NOMO-1 treated with DMSO at 0.1 percent for 48 hours (cell line): ENCODE data around the gene BBS7.
A peak's percentile ranks its signal among the peaks of the same experiment; 100 is the strongest.

Source experiments
- DNase-seq: peaks from one replicate; lab custom pipeline; 2025; ENCODE audit not compliant: unreplicated experiment; lab: John Stamatoyannopoulos, UW

BBS7 gene, protein sequence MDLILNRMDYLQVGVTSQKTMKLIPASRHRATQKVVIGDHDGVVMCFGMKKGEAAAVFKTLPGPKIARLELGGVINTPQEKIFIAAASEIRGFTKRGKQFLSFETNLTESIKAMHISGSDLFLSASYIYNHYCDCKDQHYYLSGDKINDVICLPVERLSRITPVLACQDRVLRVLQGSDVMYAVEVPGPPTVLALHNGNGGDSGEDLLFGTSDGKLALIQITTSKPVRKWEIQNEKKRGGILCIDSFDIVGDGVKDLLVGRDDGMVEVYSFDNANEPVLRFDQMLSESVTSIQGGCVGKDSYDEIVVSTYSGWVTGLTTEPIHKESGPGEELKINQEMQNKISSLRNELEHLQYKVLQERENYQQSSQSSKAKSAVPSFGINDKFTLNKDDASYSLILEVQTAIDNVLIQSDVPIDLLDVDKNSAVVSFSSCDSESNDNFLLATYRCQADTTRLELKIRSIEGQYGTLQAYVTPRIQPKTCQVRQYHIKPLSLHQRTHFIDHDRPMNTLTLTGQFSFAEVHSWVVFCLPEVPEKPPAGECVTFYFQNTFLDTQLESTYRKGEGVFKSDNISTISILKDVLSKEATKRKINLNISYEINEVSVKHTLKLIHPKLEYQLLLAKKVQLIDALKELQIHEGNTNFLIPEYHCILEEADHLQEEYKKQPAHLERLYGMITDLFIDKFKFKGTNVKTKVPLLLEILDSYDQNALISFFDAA

DNA sequence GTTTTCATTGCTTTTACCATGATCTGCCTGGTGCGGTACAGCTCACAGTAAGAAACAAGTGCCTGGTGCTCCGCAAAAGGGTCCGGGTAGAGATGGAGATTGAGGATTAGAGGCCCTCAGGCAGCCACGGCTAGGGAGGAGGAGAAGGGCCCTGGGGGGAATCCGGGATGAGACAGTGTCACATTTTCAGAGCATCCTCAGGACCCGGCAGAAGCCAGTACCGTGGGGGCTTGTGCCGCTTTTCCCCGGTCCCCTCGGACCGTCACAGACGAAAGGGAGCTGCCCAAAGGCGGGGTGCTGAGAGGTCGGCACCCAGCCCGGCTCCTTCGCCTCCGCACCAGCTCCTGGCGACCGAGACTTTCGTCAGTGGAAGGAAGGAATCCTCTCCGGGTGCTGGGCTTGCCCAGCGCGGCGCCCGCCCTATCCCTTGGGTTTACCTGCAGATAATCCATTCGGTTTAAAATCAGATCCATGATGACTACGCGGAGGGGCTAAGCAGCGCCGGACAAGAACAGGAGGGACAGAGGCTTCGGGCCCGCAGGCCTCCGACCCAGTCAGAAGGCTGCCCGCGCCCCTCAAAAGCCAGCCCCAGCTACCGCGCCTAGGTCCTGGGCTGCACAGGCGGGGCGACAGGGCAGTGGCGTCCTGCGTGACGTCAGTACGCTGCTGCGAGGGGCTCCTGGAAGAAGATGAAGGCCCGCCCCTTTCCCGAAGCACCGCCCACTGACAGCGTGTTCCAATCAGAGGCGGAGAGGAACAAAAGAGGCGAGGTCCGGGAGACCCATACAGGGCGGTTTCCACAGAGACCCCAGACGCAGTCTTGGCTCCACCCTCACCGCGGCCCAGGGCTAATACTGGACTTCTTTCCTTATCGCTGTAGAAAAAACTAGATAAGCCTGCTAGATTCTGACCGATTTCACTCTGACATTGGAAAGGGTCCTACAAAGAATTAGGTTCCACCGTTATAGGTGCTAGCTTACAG is at the start of gene BBS7:
BBS7 (minus strand) TSS at position 634 of the 982 bp plus-strand sequence; CDS start at position 473, 161 bp downstream.
- peak; percentile 96 for DNase-seq

DNA sequence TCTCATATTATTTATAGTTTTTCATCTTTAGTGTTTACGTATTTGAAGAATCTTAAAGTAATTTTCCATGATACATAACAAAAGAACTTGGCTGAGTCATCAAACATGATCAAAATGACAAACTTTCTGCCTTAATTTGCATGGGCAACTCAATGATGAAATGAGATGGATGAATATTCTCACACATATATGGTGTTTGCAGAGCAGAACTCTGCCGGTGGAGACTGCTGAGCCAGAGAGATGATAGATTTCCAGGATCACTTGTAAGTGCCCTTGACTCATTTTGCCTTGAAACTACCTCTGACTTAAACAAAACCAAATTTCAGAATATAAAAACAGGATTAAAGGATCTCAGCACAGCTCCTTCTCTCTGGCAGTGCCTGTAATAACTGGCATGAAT is 43.4 kb upstream of the BBS7 start:
- DNase-seq = no peak

DNA sequence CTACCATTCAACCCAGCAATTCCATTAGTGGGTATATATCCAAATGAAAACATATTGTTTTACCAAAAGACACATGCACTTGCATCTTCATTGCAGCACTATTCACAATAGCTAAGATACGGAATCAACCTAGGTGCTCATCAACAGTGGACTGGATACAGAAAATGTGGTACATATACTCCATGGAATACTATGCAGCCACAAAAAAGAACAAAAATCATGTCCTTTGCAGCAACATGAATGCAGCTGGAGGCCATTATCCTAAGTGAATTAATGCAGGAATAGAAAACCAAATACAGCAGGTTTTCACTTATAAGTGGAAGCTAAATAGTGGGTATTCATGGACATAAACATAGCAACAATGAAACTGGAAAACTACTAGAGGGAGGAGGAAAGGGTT is 38.1 kb upstream of the BBS7 start:
- DNase-seq = no peak

DNA sequence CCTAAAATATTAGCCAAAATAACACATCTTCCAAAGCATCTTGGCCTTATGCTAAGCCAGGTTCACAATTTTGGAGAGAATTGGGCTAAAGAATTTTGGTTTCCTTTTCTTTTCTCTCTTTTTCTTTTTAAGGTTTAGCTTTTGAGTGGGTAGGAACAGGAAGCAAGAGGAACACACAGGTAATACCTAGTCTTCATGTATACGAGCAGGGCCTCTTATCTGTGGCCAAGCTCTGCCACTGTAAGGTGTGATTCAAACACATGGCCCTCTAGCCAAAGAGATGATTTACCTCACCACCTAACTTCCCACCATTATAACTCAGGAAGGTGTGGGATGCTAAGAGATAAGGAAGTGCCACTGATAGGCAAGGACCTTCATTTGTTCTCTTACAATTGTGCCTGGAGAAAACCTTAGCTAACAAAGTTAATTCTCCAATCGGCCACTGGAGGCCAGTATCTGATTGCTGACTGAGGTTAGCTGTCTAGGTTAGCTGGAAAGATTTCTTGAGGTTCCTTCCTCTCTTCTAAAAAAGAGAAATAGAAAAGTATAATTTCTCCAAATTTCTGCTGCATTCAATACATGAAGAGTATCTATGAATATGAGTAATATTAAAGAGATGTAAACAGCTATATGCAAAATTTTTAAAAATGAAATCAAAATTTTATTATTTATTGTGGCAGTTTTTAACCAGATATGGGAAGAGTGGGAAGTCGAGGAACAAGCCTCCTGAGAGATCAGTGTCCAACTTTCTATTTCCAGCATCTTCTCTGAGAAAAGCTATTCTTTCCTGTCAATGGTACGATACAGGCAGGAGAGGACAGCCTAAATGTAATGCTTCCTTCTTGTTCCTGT is 30.1 kb upstream of the BBS7 start:
- peak; percentile 52 for DNase-seq

DNA sequence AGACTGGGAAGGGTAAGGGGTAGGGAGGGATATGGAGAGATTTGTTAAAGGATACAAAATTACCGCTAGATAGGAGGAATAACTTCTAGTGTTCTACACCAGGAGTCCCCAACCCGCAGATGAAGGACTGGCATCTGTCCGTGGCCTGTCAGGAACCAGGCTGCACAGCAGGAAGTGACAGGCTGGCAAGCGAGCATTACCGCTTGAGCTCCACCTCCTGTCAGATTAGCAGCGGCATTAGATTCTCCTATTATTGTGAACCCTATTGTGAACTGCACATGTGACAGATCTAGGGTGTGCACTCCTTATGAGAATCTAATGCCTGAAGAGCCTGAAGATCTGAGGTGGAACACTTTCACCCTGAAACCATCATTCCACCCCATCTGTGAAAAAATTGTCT is 27.9 kb upstream of the BBS7 start:
- no peak for DNase-seq

DNA sequence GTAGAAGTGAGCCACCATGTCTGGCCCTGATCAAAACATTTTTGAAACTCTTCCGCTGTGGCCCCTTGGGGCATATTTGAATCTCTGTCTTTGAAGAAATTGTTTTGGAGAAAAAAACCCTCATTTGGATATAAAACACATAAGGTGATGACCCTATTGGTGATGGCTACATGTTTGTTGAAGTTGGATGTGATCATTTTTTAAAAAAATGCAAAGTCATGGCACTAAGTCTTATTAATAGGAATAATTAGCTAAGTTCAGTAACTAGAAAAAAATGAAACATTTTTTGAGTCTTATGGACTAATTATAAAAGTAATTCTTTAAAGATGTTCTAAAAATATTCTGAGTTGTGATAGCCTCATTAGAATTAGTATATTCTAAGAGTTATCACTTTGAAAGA is 17.9 kb upstream of the BBS7 start:
- DNase-seq = no peak

DNA sequence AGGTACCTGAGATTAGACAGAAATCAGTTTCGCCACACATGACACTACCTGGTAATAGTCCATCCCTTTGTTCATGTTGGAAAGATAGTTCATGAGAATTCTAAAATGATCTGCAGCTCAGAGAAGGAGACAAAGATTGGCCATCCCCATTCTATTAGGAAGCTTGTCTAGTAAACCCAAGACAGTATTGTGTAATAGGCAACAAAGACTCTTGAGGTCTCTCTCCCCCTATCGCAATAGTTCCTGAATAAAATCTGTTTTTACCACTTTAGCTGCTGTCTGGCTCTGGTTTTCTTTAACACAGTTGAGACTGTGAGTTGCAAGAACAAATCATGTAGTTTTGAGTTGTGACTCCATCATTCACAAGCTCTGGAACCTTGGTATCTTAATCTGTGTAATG is 14.8 kb upstream of the BBS7 start:
- DNase-seq = no peak

DNA sequence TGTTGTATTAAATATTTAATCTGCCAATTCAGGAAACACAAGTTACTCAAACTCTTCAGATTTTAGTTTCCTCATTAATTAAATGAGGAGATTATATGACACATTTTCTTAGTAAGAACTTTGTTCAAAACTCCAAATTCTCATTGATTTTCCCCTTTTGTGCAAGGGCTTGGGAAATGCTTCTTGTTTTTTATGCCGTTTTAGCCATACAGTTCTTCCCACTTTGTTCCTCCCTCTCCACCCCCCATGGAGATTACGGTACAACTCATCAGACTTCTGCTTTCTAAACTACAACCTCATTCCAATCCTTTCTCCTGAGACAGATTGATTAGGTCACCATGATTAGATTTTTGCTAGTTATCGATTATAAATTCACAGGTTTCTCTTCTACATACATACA is 10.9 kb upstream of the BBS7 start:
- DNase-seq = no peak

DNA sequence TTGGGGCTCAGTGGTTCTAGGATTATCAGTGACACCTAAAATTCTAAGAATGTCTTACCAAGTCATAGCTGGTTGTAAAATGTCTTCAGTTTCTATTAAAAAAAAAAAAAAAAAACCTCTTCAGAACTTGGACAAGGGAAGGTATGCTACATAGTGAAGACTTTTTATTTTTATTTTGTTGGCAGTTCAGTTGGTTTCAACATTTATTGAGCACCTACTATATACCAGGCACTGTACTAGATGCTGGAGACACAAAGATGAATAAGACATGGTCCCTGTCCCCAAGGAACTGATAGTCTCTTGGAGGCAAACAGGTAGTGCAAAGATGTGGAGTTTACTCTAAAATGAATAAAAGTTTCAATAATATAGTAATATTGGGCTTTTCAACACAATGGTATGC is 8.9 kb upstream of the BBS7 start:
- no peak for DNase-seq

DNA sequence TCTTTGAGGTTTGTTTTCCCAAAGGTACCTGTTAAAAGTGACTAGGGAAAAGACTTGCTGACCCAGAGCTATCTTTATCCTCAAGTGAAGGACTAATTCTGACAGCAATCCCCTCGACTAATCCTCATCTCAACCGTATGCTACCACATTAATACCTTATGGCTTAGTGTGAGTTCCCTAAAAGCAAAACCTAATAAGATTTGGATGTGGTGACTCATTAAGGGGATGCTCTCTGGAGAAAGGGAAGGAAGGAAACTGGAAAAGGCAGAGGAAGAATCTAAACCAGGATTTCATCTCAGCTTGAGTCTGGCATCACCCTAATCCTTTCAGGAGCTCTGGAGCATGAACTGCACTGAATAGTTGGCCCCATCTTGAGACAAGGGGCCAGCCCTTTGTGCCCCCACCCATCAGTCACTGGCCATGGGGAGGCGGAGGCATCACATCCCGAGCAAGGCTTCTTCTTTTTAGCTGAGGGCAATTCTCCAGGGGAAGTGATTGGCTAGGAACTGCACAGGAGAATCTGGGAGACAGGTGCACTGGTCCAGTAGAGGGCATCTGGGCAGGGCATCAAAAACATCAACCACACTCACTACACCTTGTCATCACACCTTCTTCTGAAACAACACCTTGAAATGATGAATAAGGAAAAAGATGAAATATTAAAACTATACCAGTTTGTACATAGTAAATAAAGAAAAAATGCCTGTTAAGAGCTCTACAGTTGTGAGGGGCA is 6.9 kb upstream of the BBS7 start:
- DNase-seq = no peak

DNA sequence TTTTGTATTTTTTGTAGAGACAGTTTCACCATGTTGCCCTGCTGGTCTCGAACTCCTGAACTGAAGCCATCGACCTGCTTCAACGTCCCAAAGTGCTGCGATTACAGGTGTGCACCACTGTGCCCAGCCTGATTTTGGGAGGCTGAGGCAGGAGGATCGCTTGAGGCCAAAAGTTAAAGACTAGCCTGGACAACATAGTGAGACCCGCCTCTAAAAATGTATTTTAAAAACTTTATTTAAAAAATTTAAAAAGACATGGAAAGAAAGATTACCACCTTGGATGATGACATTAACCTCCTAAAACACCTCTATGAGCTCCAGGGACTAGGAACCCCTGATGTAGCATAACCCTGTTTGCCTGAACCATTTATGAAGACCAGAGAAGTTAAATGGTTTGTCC is 5.8 kb upstream of the BBS7 start:
- DNase-seq = no peak

DNA sequence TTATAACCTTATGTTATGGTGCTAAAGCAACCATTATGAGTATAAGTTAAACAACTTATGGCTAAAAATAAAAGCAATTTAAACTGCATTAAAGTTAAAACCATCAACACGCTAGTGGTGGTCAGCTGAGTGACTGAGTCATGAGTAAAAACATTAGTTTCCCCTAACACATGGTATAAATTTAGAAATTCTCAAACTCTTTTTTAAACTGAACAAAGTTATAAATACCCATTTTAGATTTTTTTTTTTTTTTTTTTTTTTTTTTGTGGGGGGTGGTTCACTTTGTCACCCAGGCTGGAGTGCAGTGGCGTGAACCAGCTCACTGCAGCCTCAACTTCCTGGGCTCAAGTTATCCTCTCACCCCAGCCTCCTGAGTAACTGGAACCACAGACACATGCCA is 5.4 kb upstream of the BBS7 start:
- DNase-seq = no peak

DNA sequence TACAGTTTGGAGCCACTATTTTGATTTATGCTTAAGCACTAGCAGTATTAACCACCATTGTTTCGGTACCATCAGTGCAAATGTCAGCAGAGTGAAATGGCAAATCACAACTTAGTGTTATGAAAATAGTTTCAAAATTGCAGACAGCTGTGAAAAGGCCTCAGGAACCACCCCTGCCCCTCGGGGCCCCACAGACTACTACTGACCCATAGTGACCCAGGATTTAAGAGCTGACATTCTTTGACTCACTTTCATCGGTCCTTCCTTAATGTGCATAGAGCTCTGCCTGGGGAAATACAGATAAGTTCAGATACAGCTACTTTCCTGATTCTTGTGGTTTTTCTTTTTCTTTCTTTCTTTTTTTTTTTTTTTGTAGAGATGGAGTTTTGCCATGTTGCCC is 3.3 kb upstream of the BBS7 start:
- DNase-seq = no peak

DNA sequence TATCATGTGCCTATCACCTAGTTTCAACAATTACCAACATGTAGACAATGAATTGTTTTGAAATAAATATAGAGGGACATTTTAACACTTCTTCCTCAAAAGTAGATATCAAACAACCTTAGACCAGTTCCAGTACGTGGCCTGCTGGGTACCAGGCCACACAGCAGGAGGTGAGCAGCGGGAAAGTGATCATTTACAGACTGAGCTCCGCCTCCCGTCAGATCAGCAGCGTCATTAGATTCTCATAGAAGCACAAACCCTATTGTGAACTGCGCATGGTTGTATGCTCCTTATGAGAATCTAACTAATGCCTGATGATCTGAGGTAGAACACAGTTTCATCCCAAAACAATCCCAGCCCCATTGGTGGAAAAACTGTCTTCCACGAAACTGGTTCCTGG is 6.5 kb downstream of the BBS7 start:
- no peak for DNase-seq

DNA sequence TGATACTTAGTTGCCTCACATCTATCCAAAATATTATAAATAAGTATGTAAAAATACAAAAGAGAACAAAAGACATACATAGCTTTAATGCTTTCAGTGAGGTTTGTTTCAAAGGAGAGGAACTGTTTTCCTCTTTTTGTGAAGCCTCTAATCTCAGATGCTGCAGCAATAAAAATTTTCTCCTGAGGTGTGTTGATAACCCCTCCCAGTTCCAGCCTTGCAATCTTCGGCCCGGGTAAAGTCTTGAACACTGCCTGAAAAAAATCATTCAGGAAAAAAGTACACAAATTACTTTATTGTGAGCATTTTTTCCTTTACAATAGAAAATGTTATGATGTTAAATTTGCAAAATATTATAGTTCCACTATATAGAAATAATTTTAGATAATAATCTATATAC is 8.8 kb downstream of the BBS7 start:
- no peak for DNase-seq

DNA sequence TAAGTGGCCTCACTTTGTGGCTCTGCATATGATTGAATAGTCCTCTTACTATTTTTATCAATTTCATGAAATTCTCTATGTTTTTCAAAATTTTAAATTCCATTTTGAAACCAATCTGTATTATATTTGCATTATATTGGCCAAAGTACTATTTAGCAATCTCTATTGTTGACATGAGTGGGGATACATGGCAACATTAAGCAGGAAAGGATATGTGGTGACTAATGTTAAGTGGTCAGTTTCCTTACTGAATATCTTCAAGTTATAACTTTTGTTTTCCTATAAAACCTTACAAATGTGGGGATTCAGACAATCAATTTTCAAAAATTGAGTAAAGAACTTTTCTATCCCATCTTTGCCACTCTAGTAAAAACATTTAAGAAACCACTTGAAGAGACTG is 10.2 kb downstream of the BBS7 start:
- DNase-seq = no peak

DNA sequence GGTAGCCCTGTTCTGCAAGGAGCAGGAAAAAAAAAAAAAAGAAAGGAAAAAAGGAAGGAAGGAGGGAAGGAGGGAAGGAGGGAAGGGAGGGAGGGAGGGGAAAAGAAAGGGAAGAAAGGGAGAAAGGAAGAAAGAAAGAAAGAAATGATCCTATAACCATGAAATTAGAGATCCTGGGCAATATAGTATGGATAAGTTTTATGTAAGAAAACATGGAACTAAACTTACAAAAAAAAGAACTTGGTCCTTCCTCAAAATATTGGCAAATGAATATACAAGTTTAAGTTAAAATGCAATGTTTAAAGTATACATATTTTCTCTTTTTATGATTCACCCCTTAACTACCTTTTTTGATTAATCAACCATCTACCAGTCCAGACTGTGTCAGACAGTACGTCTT is 18.9 kb downstream of the BBS7 start:
- no peak for DNase-seq

DNA sequence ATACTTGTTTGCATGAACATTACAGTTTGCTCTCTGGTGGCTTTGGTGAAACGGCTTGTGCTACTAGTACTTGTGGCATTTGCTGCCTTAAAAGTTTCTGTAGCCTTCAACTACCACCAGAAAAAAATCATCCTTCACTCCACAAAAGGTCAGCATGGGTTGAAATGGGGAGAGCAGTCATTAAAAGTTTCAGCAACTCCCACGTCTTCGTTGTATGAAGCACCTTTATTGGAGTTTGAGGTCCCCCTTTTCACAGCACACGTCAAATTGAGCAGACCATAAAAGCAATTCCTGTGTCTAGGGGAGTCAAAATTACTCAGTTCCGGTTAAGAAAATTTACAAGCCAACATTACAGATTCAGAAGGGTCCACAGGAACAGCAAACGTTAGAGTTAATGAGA is 23.6 kb downstream of the BBS7 start:
- no peak for DNase-seq

DNA sequence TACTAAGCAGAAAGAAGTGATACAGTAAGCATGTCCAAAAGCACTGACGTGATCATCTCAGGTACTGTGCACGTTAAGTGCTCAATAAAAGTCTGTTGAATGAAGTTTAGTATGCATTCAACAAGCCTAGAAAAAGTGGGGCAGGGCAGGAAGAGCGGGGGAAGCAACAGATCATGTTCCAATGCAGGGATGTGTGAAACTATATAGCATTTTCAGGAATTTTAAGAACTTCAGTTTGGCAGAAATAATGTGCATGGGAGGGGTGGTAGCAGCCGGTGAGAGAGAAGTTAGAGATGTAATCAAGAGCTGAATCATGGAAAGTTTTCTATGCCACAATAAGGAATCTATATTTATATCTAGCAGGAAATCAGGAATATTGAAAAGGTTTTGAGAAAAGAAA is 27.4 kb downstream of the BBS7 start:
- no peak for DNase-seq

DNA sequence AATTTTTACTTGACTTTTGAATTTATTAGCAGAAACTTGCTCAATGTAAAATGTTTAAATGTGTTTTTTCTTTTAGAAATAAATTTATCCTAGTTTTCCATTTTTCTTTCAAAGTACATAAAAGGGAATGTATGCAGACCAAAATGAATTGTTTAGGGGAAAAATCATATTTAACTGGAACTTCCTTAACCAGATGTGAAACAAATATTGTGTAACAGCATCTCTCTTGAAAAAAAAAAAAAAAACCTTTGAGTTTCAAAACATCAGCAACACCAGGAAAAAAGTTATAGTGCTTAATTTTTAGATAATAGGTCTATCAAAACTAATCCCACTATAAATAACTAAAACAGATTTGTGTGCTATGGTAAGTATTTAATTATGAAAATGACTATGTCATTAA is 32.1 kb downstream of the BBS7 start:
- peak; percentile 23 for DNase-seq
